ENCODE measurements around the gene AFG3L2.

Gene AFG3L2

DNA sequence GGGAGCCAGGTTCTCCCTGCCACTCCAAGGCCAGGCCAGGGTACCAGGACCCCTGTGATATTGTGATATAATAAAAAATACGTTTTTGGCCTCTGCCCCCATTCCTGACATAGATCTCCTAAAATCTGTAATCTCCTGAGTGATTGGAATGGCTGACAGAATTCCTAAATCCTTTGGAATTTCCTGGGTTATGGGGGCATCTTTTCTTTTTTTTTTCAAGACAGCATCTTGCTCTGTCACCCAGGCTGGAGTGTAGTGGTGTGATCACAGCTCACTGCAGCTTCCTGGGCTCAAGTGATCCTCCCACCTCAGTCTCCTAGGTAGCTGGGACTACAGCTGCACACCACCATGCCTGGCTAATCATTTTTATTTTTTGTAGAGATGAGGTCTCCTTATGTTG, 95.2 kb downstream of the AFG3L2 start:
- no peak for DNase-seq (ENCODE audit: low read depth in 1 of 2, low spot score in 1 of 2)

DNA sequence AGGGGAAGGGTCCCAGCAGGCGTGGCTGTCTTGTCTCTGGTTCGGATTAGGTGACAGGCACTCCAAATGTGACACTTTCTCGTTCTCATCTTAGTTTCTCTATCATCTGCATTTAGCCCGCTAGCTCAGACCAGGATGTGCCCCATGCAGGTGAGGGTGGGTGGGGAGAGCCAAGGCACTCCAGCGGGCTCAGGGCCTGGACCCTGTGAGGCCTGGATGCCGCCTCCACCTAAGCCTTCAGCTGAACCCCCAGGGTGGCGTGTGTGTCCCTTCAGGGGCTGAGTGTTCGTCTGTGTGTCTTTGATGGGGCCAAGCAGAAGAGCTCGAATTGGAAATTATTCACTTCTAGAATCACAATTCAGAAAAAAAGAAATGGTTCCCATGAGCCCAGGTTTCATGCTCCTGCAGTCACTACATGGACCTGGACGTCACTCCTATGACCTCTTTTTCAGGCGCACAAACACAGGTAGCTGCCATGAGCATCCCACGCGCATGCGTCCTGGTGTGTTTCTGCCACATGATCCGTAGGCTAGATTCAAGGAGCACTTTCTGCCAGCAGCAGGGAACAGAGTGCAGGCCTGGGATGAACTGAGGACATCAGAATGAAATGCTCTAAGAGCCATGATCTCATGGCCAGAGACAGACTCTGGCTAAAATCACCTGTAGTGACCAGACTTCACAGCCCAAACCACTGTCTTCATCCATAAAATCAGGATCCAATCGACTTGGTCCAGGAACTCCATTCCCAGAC, 97.1 kb downstream of the AFG3L2 start:
- no peak for DNase-seq (ENCODE audit: low read depth in 1 of 2, low spot score in 1 of 2)
